Measurements from ENCODE around the gene MTMR11.

The MTMR11 gene

GRCh38 chr1:149879556-149879955 is 57.1 kb downstream of the MTMR11 start:
- Histone ChIP-seq H3K4me1 (ENCODE audit: insufficient read depth, low read length) (0 out of 2 replicates have a peak, but pooled peaks cover 4% of the 10 kb centered on the region), H3K9ac (ENCODE audit: low read depth, low read length) (no peak overlapping the region), H3K36me3 (ENCODE audit: insufficient read depth, low read length) (no peaks in the 10 kb centered on the region), H3K9me3 (ENCODE audit: control insufficient read depth, insufficient read depth, low read length) (no peaks in the 10 kb centered on the region)
